Testis (tissue), 3 donors: ENCODE results near the gene HMCN2. TPM values are rescaled to one million over a fixed set of nuclear protein-coding genes. Genes with fewer than 3 reads are reported as not detected.

Source experiments
- DNase-seq: peaks from one replicate; pipeline ENCODE4 v3.0.0-alpha.2; 2019
- H3K27ac ChIP-seq, 2 donors: fragments of 200-600 bp; sonication (generic); one replicate each; pipeline ENCODE4 v1.5.1; 2019
- H3K27me3 ChIP-seq: fragments of 200-600 bp; sonication (generic); one replicate; pipeline ENCODE4 v1.5.1; 2019
- H3K36me3 ChIP-seq: fragments of 200-600 bp; sonication (generic); one replicate; pipeline ENCODE4 v1.5.1; 2017; ENCODE audit warnings: low read depth; ENCODE audit errors: missing control alignments
- H3K4me1 ChIP-seq: fragments of 200-600 bp; sonication (generic); one replicate; pipeline ENCODE4 v1.5.1; 2019
- H3K4me3 ChIP-seq, 2 donors: fragments of 200-600 bp; sonication (generic); one replicate each; pipeline ENCODE4 v1.5.1; 2017 to 2019
- H3K9me3 ChIP-seq: fragments of 200-600 bp; sonication (generic); one replicate; pipeline ENCODE4 v1.5.1; 2017
- POLR2A ChIP-seq: fragments of 450-650 bp; IDR thresholded peaks from one replicate; pipeline ENCODE4 v1.6.1; 2017; ENCODE audit warnings: antibody characterized with exemption, mild to moderate bottlenecking, moderate library complexity
- WGBS, 2 donors: methylation state at CpG; one replicate each; pipeline ENCODE4 v1.1.5; 2018; 5-methylcytosine and 5-hydroxymethylcytosine counted together
- intact Hi-C: fragments of 100-400 bp; cut with DNase I; formaldehyde crosslinking; loops from one replicate; pipeline ENCODE4 v1.15.1; 2023; ENCODE audit warnings: low total_unique reads
- polyA plus RNA-seq: library from polyadenylated mRNA; stranded (reverse); fragments of 350-450 nt; fragmentation: Illumina TruSeq; extraction: RNeasy Lipid Tissue Mini Kit (QIAGEN cat#74804); gene quantifications from one replicate; pipeline ENCODE4 v1.2.3, GENCODE V29; 2014; ENCODE audit warnings: low read depth, low replicate concordance; ENCODE audit not compliant: insufficient read depth
- total RNA-seq, 2 donors: library from RNA; depleted of rRNA; stranded (reverse); fragments of >200 nt; gene quantifications; one replicate each; pipeline ENCODE4 v1.2.3, GENCODE V29; 2016
- TF ChIP-seq, protein P1 (sequence below), 3 experiments: fragments of 450-650 bp in 2 of 3; fragments of 200-600 bp in 1 of 3; sonication (generic) in 1 of 3; IDR thresholded peaks; one replicate each; pipeline ENCODE4 v1.5.1; 2016 to 2019; ENCODE audit warnings: antibody characterized with exemption in 3 of 3, mild to moderate bottlenecking in 2 of 3, moderate library complexity in 1 of 3

The HMCN2 gene
- total and polyA plus RNA-seq, 3 donors from 2014 or later = 10.2 to 17.7 (median 15.5) TPM

DNA sequence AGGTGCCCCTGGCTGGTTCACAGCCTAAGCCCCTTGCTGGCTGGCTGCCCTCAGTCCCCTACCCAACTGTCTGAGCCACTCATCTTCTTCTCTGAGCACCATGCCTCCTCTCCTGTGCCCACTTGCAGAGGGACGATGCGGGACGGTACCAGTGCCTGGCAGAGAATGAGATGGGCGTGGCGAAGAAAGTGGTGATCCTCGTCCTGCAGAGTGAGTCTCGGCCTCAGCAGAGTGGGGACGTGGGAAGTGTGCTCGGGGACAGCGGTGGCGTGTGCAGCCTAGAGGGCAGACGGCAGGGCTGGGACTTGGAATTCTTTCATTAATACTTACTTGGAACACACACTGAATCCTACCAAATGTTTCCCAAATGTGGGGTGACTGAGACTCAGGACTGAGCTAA is 144.9 kb downstream of the HMCN2 start:
- Histone ChIP-seq H3K9me3 (no peaks in the 10 kb centered on the region), H3K4me1 (no peaks in the 10 kb centered on the region), H3K36me3 (no peaks in the 10 kb centered on the region), H3K27me3 (no peaks in the 10 kb centered on the region), H3K27ac (no peak overlapping the region), H3K4me3 (no peak overlapping the region)
- 83 to 88% methylated on average over 12 of the region's 12 CpGs for WGBS, 2 donors
- TF ChIP-seq, protein P1, sequence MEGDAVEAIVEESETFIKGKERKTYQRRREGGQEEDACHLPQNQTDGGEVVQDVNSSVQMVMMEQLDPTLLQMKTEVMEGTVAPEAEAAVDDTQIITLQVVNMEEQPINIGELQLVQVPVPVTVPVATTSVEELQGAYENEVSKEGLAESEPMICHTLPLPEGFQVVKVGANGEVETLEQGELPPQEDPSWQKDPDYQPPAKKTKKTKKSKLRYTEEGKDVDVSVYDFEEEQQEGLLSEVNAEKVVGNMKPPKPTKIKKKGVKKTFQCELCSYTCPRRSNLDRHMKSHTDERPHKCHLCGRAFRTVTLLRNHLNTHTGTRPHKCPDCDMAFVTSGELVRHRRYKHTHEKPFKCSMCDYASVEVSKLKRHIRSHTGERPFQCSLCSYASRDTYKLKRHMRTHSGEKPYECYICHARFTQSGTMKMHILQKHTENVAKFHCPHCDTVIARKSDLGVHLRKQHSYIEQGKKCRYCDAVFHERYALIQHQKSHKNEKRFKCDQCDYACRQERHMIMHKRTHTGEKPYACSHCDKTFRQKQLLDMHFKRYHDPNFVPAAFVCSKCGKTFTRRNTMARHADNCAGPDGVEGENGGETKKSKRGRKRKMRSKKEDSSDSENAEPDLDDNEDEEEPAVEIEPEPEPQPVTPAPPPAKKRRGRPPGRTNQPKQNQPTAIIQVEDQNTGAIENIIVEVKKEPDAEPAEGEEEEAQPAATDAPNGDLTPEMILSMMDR (IDR thresholded peaks at IDR 0.05) = no peak
- TF ChIP-seq POLR2A = no peak
- intact Hi-C loops = no loop called here
- DNase-seq = no peak

DNA sequence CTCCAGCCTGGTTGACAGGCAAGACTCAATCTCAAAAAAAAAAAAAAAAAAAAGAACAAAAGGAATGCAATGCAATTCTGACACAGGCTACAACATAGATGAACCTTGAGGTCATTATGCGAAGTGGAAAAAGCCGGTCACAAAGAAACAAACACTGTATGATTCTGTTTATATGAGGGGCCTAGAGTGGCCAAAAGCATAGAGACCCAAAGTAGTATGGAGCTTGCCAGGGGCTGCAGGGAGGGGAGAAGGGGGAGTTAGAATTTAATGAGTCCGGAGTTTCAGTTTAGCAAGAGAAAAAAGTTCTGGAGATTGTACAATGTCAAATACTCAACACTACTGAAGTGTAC is 146.0 kb downstream of the HMCN2 start:
- TF ChIP-seq POLR2A = no peak
- TF ChIP-seq, protein P1 (IDR thresholded peaks at IDR 0.05) = no peak
- H3K4me3 ChIP-seq = no peak overlapping the region
- WGBS, 2 donors = 86 to 91% methylated on average over 3 of the region's 3 CpGs
- H3K36me3 ChIP-seq = no peaks in the 10 kb centered on the region
- H3K27ac ChIP-seq = no peak overlapping the region
- no peaks in the 10 kb centered on the region for H3K27me3 ChIP-seq
- DNase-seq = no peak
- intact Hi-C loops = no loop called here
- H3K4me1 ChIP-seq = no peaks in the 10 kb centered on the region
- H3K9me3 ChIP-seq = no peaks in the 10 kb centered on the region

- H3K4me3 ChIP-seq = no peak overlapping the region
Observed at GRCh38 chr9:130414081-130414731, 148.6 kb downstream of the HMCN2 start.

GRCh38 chr9:130414910-130415746 is 149.6 kb downstream of the HMCN2 start:
- DNase-seq = no peak
- WGBS, 2 donors = 90% methylated on average over 11 of the region's 11 CpGs

More at GRCh38 chr9:130414081-130414731, 148.6 kb downstream of the HMCN2 start:
- no peak for DNase-seq
- H3K9me3 ChIP-seq = no peaks in the 10 kb centered on the region
- H3K27ac ChIP-seq = no peak overlapping the region
- 86 to 92% methylated on average over 12 of the region's 12 CpGs for WGBS, 2 donors
- TF ChIP-seq, protein P1 (IDR thresholded peaks at IDR 0.05) = no peak
- TF ChIP-seq POLR2A = no peak
- intact Hi-C loops = no loop called here
- H3K27me3 ChIP-seq = no peaks in the 10 kb centered on the region
- no peaks in the 10 kb centered on the region for H3K36me3 ChIP-seq
- H3K4me1 ChIP-seq = no peaks in the 10 kb centered on the region

More at GRCh38 chr9:130414910-130415746, 149.6 kb downstream of the HMCN2 start:
- no peak for TF ChIP-seq POLR2A
- TF ChIP-seq, protein P1 (IDR thresholded peaks at IDR 0.05) = no peak
- Histone ChIP-seq H3K4me3 (no peak overlapping the region), H3K9me3 (no peaks in the 10 kb centered on the region), H3K27ac (no peak overlapping the region), H3K27me3 (no peaks in the 10 kb centered on the region), H3K36me3 (no peaks in the 10 kb centered on the region), H3K4me1 (no peaks in the 10 kb centered on the region)
- intact Hi-C loops = no loop called here
